GM23338 (cell line): Measurements from ENCODE around the gene ARHGAP30.
A peak's percentile ranks its signal among the peaks of the same experiment; 100 is the strongest.

Source experiments
- CREB1 ChIP-seq: fragments of 250-450 bp; sonication (Bioruptor Pico); IDR thresholded peaks from 2 replicates; pipeline ENCODE4 v1.5.0; 2020; ENCODE audit warnings: low read depth, mild to moderate bottlenecking, moderate library complexity
- EZH2 ChIP-seq: fragments of 200-600 bp; sonication (generic); IDR thresholded peaks from one replicate; pipeline ENCODE4 v1.8.0; 2017; ENCODE audit warnings: antibody characterized with exemption, mild to moderate bottlenecking, low read depth; ENCODE audit not compliant: unreplicated experiment
- EZH2phosphoT487 ChIP-seq: fragments of 200-600 bp; sonication (generic); IDR thresholded peaks from one replicate; pipeline ENCODE4 v1.8.1; 2018; ENCODE audit warnings: antibody characterized with exemption; ENCODE audit not compliant: unreplicated experiment
- POLR2AphosphoS5 ChIP-seq: IDR thresholded peaks from 2 replicates; pipeline ENCODE4 v1.6.1; 2016; ENCODE audit warnings: antibody characterized with exemption, low read depth
- STAT1 ChIP-seq: IDR thresholded peaks from one replicate; pipeline ENCODE4 v1.6.1; 2016; ENCODE audit warnings: antibody characterized with exemption; ENCODE audit not compliant: unreplicated experiment
- TF ChIP-seq, protein P1 (sequence below), 2 experiments: fragments of 200-600 bp in 1 of 2; sonication (generic) in 1 of 2; conservative IDR thresholded peaks; 2 replicates each; pipeline versions ENCODE4 v1.5.1 to v1.6.1; 2016 to 2017; ENCODE audit warnings: antibody characterized with exemption in 2 of 2, low read depth in 2 of 2, mild to moderate bottlenecking in 2 of 2, moderate library complexity in 1 of 2
- TF ChIP-seq, protein P2 (sequence below): IDR thresholded peaks from one replicate; pipeline ENCODE4 v1.6.1; 2018; ENCODE audit warnings: antibody characterized with exemption; ENCODE audit not compliant: unreplicated experiment
- TF ChIP-seq, protein P3 (sequence below): IDR thresholded peaks from 2 replicates; pipeline ENCODE4 v1.6.1; 2016; ENCODE audit warnings: antibody characterized with exemption

DNA sequence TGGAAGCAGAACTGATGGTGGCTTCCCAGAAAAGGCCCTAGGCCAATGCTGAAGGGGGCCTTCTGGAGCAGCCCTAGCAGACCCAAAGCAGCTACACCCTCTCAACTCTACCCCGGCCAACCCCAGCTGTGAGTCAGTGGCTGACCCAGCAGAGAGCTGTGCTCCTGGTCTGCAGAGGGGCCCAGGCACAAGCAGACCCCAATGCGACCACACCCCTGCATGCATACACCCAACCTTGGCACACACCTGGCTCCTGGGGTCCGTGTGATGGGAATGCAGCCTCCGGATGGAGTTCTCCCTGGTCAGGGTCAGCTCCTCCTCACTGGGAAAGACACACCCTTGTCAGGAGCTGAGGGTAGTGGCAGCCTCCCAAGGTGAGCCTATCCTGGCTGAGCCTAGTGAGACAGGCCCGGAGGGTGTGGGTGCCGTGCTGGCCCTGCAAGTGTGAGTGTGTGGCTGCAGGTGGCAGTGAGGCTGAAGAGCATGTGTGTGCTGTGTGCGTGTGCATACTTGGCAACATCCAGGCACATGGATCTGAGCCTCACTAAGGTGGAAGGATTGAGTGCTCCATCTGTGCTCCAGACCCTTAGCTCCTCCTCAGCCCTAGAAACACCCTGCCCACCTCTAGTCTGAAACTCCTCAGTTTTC is 3.9 kb upstream of the ARHGAP30 start:
- TF ChIP-seq EZH2: no peak
- TF ChIP-seq, protein P1, sequence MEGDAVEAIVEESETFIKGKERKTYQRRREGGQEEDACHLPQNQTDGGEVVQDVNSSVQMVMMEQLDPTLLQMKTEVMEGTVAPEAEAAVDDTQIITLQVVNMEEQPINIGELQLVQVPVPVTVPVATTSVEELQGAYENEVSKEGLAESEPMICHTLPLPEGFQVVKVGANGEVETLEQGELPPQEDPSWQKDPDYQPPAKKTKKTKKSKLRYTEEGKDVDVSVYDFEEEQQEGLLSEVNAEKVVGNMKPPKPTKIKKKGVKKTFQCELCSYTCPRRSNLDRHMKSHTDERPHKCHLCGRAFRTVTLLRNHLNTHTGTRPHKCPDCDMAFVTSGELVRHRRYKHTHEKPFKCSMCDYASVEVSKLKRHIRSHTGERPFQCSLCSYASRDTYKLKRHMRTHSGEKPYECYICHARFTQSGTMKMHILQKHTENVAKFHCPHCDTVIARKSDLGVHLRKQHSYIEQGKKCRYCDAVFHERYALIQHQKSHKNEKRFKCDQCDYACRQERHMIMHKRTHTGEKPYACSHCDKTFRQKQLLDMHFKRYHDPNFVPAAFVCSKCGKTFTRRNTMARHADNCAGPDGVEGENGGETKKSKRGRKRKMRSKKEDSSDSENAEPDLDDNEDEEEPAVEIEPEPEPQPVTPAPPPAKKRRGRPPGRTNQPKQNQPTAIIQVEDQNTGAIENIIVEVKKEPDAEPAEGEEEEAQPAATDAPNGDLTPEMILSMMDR (conservative IDR thresholded peaks at IDR 0.05; ENCODE audit: low read depth in 2 of 2): peak in 1 of 2 experiments; percentile 23; a peak in 2 of 4 replicates
- no peak for TF ChIP-seq EZH2phosphoT487
- TF ChIP-seq, protein P2, sequence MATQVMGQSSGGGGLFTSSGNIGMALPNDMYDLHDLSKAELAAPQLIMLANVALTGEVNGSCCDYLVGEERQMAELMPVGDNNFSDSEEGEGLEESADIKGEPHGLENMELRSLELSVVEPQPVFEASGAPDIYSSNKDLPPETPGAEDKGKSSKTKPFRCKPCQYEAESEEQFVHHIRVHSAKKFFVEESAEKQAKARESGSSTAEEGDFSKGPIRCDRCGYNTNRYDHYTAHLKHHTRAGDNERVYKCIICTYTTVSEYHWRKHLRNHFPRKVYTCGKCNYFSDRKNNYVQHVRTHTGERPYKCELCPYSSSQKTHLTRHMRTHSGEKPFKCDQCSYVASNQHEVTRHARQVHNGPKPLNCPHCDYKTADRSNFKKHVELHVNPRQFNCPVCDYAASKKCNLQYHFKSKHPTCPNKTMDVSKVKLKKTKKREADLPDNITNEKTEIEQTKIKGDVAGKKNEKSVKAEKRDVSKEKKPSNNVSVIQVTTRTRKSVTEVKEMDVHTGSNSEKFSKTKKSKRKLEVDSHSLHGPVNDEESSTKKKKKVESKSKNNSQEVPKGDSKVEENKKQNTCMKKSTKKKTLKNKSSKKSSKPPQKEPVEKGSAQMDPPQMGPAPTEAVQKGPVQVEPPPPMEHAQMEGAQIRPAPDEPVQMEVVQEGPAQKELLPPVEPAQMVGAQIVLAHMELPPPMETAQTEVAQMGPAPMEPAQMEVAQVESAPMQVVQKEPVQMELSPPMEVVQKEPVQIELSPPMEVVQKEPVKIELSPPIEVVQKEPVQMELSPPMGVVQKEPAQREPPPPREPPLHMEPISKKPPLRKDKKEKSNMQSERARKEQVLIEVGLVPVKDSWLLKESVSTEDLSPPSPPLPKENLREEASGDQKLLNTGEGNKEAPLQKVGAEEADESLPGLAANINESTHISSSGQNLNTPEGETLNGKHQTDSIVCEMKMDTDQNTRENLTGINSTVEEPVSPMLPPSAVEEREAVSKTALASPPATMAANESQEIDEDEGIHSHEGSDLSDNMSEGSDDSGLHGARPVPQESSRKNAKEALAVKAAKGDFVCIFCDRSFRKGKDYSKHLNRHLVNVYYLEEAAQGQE: no peak
- no peak for TF ChIP-seq STAT1
- no peak for TF ChIP-seq POLR2AphosphoS5
- TF ChIP-seq CREB1: no peak
- TF ChIP-seq, protein P3, sequence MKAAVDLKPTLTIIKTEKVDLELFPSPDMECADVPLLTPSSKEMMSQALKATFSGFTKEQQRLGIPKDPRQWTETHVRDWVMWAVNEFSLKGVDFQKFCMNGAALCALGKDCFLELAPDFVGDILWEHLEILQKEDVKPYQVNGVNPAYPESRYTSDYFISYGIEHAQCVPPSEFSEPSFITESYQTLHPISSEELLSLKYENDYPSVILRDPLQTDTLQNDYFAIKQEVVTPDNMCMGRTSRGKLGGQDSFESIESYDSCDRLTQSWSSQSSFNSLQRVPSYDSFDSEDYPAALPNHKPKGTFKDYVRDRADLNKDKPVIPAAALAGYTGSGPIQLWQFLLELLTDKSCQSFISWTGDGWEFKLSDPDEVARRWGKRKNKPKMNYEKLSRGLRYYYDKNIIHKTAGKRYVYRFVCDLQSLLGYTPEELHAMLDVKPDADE: no peak
